SK-N-SH (cell line): ENCODE measurements around the gene TULP4.

Source experiments
- CTCF ChIP-seq: fragments of 200-600 bp; sonication (generic); IDR thresholded peaks from 2 replicates; pipeline ENCODE4 v1.6.1; 2017; ENCODE audit warnings: antibody characterized with exemption, mild to moderate bottlenecking, moderate library complexity
- EP300 ChIP-seq, 2 experiments: IDR thresholded peaks; 2 replicates each; pipeline versions ENCODE4 v1.4.0 to v1.6.1; 2012; ENCODE audit warnings: borderline replicate concordance in 1 of 2, low read depth in 1 of 2, low read length in 1 of 2
- GABPA ChIP-seq: IDR thresholded peaks from 2 replicates; pipeline ENCODE4 v1.4.0; 2012; ENCODE audit warnings: low read depth, mild to moderate bottlenecking
- GATA2 ChIP-seq: sonication (generic); formaldehyde crosslinking; IDR thresholded peaks from 2 replicates; pipeline ENCODE4 v1.5.0; 2020; ENCODE audit warnings: mild to moderate bottlenecking, missing genetic modification reagents
- MAX ChIP-seq: IDR thresholded peaks from 2 replicates; pipeline ENCODE4 v1.4.0; 2012; ENCODE audit warnings: low read depth
- MEF2A ChIP-seq: IDR thresholded peaks from 2 replicates; pipeline ENCODE4 v1.4.0; 2012; ENCODE audit warnings: low read depth, borderline replicate concordance
- NRF1 ChIP-seq: IDR thresholded peaks from 2 replicates; pipeline ENCODE4 v1.6.1; 2012; ENCODE audit warnings: low read depth, mild to moderate bottlenecking, low read length
- RAD21 ChIP-seq: IDR thresholded peaks from 2 replicates; pipeline ENCODE4 v1.6.1; 2012; ENCODE audit warnings: mild to moderate bottlenecking, low read length
- SMC3 ChIP-seq: IDR thresholded peaks from 2 replicates; pipeline ENCODE4 v1.6.1; 2012; ENCODE audit warnings: low read depth, low read length, improper control_type of control experiment
- TAF1 ChIP-seq: IDR thresholded peaks from 2 replicates; pipeline ENCODE4 v1.6.1; 2012; ENCODE audit warnings: low read depth, mild to moderate bottlenecking, low read length, moderate library complexity, borderline replicate concordance
- TCF12 ChIP-seq: IDR thresholded peaks from 2 replicates; pipeline ENCODE4 v1.4.0; 2012
- USF1 ChIP-seq: IDR thresholded peaks from 2 replicates; pipeline ENCODE4 v1.4.0; 2012; ENCODE audit warnings: low read depth, borderline replicate concordance

- TF ChIP-seq TAF1: no peak
- TF ChIP-seq MEF2A: no peak
- TF ChIP-seq CTCF: no peak
- no peak for TF ChIP-seq TCF12
- no peak for TF ChIP-seq GABPA
- TF ChIP-seq SMC3: no peak
- TF ChIP-seq RAD21: no peak
- no peak for TF ChIP-seq NRF1
- TF ChIP-seq GATA2 (CRISPR knock-in tag): no peak
- no peak for TF ChIP-seq USF1
- no peak for TF ChIP-seq EP300 (IDR thresholded peaks at IDR 0.05; ENCODE audit: borderline replicate concordance in 1 of 2, low read depth in 1 of 2, low read length in 1 of 2)
- TF ChIP-seq MAX: no peak
These were observed 177.2 kb downstream of the TULP4 start for GRCh38 chr6:158489441-158489840.
